DND-41 (cell line): ENCODE data around the gene DOCK4.

ENCODE experiments used
- ATAC-seq: fragments of 200-7000 bp; cut with Tn5 transposase; 3 replicates; pipeline ENCODE4 v1.9.1; 2021; ENCODE audit warnings: low read depth; ENCODE audit not compliant: insufficient read depth
- DNase-seq: peaks from one replicate; pipeline ENCODE4 v3.0.0-alpha.2; 2020
- H2AFZ ChIP-seq: 2 replicates; pipeline ENCODE4 v1.6.0; 2012; ENCODE audit warnings: low read depth, low read length
- H3K27ac ChIP-seq: 2 replicates; pipeline ENCODE4 v1.5.1; 2012; ENCODE audit warnings: low read length, inconsistent platforms
- H3K27me3 ChIP-seq: fragments of 200-600 bp; sonication (generic); 2 replicates; pipeline ENCODE4 v1.6.0; 2012; ENCODE audit warnings: low read length, mild to moderate bottlenecking, inconsistent platforms; ENCODE audit not compliant: insufficient read depth, poor library complexity
- H3K36me3 ChIP-seq: 2 replicates; pipeline ENCODE4 v1.5.1; 2012; ENCODE audit warnings: low read length, inconsistent platforms; ENCODE audit not compliant: insufficient read depth
- H3K4me1 ChIP-seq: 2 replicates; pipeline ENCODE4 v1.5.1; 2012; ENCODE audit warnings: mild to moderate bottlenecking, low read length; ENCODE audit not compliant: insufficient read depth
- H3K4me2 ChIP-seq: 2 replicates; pipeline ENCODE4 v1.6.0; 2012; ENCODE audit warnings: mild to moderate bottlenecking, moderate library complexity, low read length, inconsistent platforms; ENCODE audit not compliant: insufficient read depth
- H3K4me3 ChIP-seq, 2 experiments: fragments of 200-600 bp in 1 of 2; shearing (Covaris generic) in 1 of 2; 2 replicates each; pipeline ENCODE4 v1.5.1; 2012 to 2016; ENCODE audit warnings: inconsistent platforms in 2 of 2, low read length in 2 of 2, mild to moderate bottlenecking in 2 of 2, low read depth in 1 of 2, moderate library complexity in 1 of 2
- H3K79me2 ChIP-seq: 2 replicates; pipeline ENCODE4 v1.6.0; 2012; ENCODE audit warnings: low read length, inconsistent platforms; ENCODE audit not compliant: insufficient read depth
- H3K9ac ChIP-seq: 2 replicates; pipeline ENCODE4 v1.6.0; 2012; ENCODE audit warnings: low read depth, mild to moderate bottlenecking, inconsistent platforms, low read length, moderate library complexity
- H3K9me3 ChIP-seq: 2 replicates; pipeline ENCODE4 v1.5.1; 2012; ENCODE audit warnings: low read length, moderate library complexity, mild to moderate bottlenecking, inconsistent platforms; ENCODE audit not compliant: insufficient read depth, severe bottlenecking
- H4K20me1 ChIP-seq: 2 replicates; pipeline ENCODE4 v1.6.0; 2012; ENCODE audit warnings: low read length; ENCODE audit not compliant: insufficient read depth
- CTCF ChIP-seq: IDR thresholded peaks from 2 replicates; pipeline ENCODE4 v1.5.1; 2012; ENCODE audit warnings: borderline replicate concordance, low read length, moderate library complexity, mild to moderate bottlenecking; ENCODE audit not compliant: poor library complexity, severe bottlenecking; ENCODE audit errors: extremely low read depth
- EZH2 ChIP-seq: IDR thresholded peaks from 3 replicates; pipeline ENCODE4 v1.6.1; 2012; ENCODE audit warnings: borderline replicate concordance, low read depth, mild to moderate bottlenecking, moderate library complexity, low read length, inconsistent platforms; ENCODE audit not compliant: severe bottlenecking

DOCK4 gene

GRCh38 chr7:112143136-112143535, 63.1 kb downstream of the DOCK4 start:
- H3K4me2 ChIP-seq, result no peak overlapping the region
- H3K27ac ChIP-seq, result no peak overlapping the region
- peaks cover 4% of the 10 kb centered on the region for H3K9me3 ChIP-seq
- no peak overlapping the region for H2AFZ ChIP-seq
- DNase-seq, result no peak
- peaks cover 7% of the 10 kb centered on the region; the same call in 1 of the 2 replicates for H3K4me1 ChIP-seq
- no peak overlapping the region for H3K4me3 ChIP-seq
- no peaks in the 10 kb centered on the region for H4K20me1 ChIP-seq
- TF ChIP-seq CTCF (no peak), EZH2 (no peak)
- no peaks in the 10 kb centered on the region for H3K79me2 ChIP-seq
- ATAC-seq, result no peak
- no peak overlapping the region for H3K9ac ChIP-seq
- no peaks in the 10 kb centered on the region for H3K27me3 ChIP-seq
- H3K36me3 ChIP-seq, result no peaks in the 10 kb centered on the region

GRCh38 chr7:112140600-112140999, 65.6 kb downstream of the DOCK4 start:
- Histone ChIP-seq H3K79me2 (no peaks in the 10 kb centered on the region), H3K4me1 (peaks cover 7% of the 10 kb centered on the region; the same call in 1 of the 2 replicates), H2AFZ (no peak overlapping the region), H3K36me3 (no peaks in the 10 kb centered on the region), H3K9ac (no peak overlapping the region), H3K27me3 (no peaks in the 10 kb centered on the region), H3K27ac (no peak overlapping the region), H3K9me3 (peaks cover 4% of the 10 kb centered on the region), H3K4me3 (no peak overlapping the region), H3K4me2 (no peak overlapping the region), H4K20me1 (no peaks in the 10 kb centered on the region)
- ATAC-seq (no peak), DNase-seq (no peak)
- TF ChIP-seq CTCF (no peak), EZH2 (no peak)

- Histone ChIP-seq H3K4me1 (peaks cover 7% of the 10 kb centered on the region; the same call in 1 of the 2 replicates), H3K27ac (no peak overlapping the region), H3K36me3 (no peaks in the 10 kb centered on the region), H3K9ac (no peak overlapping the region), H4K20me1 (no peaks in the 10 kb centered on the region), H3K79me2 (no peaks in the 10 kb centered on the region), H3K27me3 (no peaks in the 10 kb centered on the region), H3K9me3 (peaks cover 4% of the 10 kb centered on the region), H3K4me2 (no peak overlapping the region), H2AFZ (no peak overlapping the region), H3K4me3 (no peak overlapping the region)
- TF ChIP-seq EZH2 (no peak), CTCF (no peak)
- ATAC-seq (no peak), DNase-seq (no peak)
Observed at GRCh38 chr7:112138938-112139337, 67.3 kb downstream of the DOCK4 start.

GRCh38 chr7:112138325-112138852, 67.8 kb downstream of the DOCK4 start:
- H3K27ac ChIP-seq, result no peak overlapping the region
- TF ChIP-seq CTCF (no peak), EZH2 (no peak)
- no peaks in the 10 kb centered on the region for H3K36me3 ChIP-seq
- H3K9me3 ChIP-seq, result peaks cover 4% of the 10 kb centered on the region
- H4K20me1 ChIP-seq, result no peaks in the 10 kb centered on the region
- H3K4me3 ChIP-seq, result no peak overlapping the region
- H3K79me2 ChIP-seq, result no peaks in the 10 kb centered on the region
- H3K9ac ChIP-seq, result no peak overlapping the region
- H3K27me3 ChIP-seq, result no peaks in the 10 kb centered on the region
- DNase-seq (no peak), ATAC-seq (no peak)
- no peak overlapping the region for H2AFZ ChIP-seq
- peaks cover 7% of the 10 kb centered on the region; the same call in 1 of the 2 replicates for H3K4me1 ChIP-seq
- H3K4me2 ChIP-seq, result no peak overlapping the region
